ENCODE data around the gene TMED10. TPM values are rescaled to one million over a fixed set of nuclear protein-coding genes. Genes with fewer than 3 reads are reported as not detected.

TMED10 gene
- total and polyA plus RNA-seq, 8 donors, result 26.6 to 292 (median 97.4) TPM

GRCh38 chr14:75141062-75141461 is 35.4 kb downstream of the TMED10 start:
- H3K4me3 ChIP-seq, result no peak overlapping the region
- H3K36me3 ChIP-seq, result peaks cover 3 to 21% (median 11%) of the 10 kb centered on the region in 4 donors
- H3K27me3 ChIP-seq, result no peaks in the 10 kb centered on the region
- H3K4me1 ChIP-seq, result peaks cover 0 to 77% (median 38%) of the 10 kb centered on the region in 4 donors
- no peaks in the 10 kb centered on the region for H3K9me3 ChIP-seq
- WGBS, 5 donors, result 58 to 67% (median 59%) methylated on average over 2 of the region's 2 CpGs
- intact Hi-C loops (cut with DNase I; ENCODE audit: low total_unique reads), result no loop called here
- no peak for TF ChIP-seq CTCF (IDR thresholded peaks at IDR 0.05)
- no peak for TF ChIP-seq POLR2AphosphoS5 (IDR thresholded peaks at IDR 0.05)
- DNase-seq, result no peak
- H3K27ac ChIP-seq, result no peak overlapping the region

- H3K27me3 ChIP-seq, result no peaks in the 10 kb centered on the region
- H3K9me3 ChIP-seq, result no peaks in the 10 kb centered on the region
- H3K36me3 ChIP-seq, result peaks cover 4 to 23% (median 14%) of the 10 kb centered on the region in 4 donors
- no peak overlapping the region for H3K27ac ChIP-seq
- peaks cover 0 to 73% (median 36%) of the 10 kb centered on the region in 4 donors for H3K4me1 ChIP-seq
- no peak for DNase-seq
- intact Hi-C loops (cut with DNase I; ENCODE audit: low total_unique reads), result no loop called here
- 73 to 87% (median 80%) methylated on average over 2 of the region's 2 CpGs for WGBS, 5 donors
- TF ChIP-seq EP300 (IDR thresholded peaks at IDR 0.05) (no peak), CTCF (IDR thresholded peaks at IDR 0.05) (no peak), POLR2A (IDR thresholded peaks at IDR 0.05) (no peak), POLR2AphosphoS5 (IDR thresholded peaks at IDR 0.05) (no peak)
- no peak overlapping the region for H3K4me3 ChIP-seq
These were observed 35.8 kb downstream of the TMED10 start for GRCh38 chr14:75140620-75141019.

GRCh38 chr14:75139185-75139584 is 37.2 kb downstream of the TMED10 start:
- intact Hi-C loops (cut with DNase I; ENCODE audit: low total_unique reads), result no loop called here
- H3K9me3 ChIP-seq, result no peaks in the 10 kb centered on the region
- peaks cover 10 to 23% (median 18%) of the 10 kb centered on the region in 4 donors for H3K36me3 ChIP-seq
- no peak overlapping the region for H3K4me3 ChIP-seq
- peak overlapping the region in 3 of 5 donors; percentile 29 to 44 (median 30) for H3K27ac ChIP-seq
- DNase-seq, result no peak
- H3K27me3 ChIP-seq, result no peaks in the 10 kb centered on the region
- H3K4me1 ChIP-seq, result peaks cover 0 to 59% (median 25%) of the 10 kb centered on the region in 4 donors
- 44 to 60% (median 53%) methylated on average over 2 of the region's 2 CpGs for WGBS, 5 donors
- TF ChIP-seq POLR2A (IDR thresholded peaks at IDR 0.05) (no peak), EP300 (IDR thresholded peaks at IDR 0.05) (no peak), CTCF (IDR thresholded peaks at IDR 0.05) (no peak), POLR2AphosphoS5 (IDR thresholded peaks at IDR 0.05) (no peak)

GRCh38 chr14:75138492-75138891 is 37.9 kb downstream of the TMED10 start:
- no peaks in the 10 kb centered on the region for H3K27me3 ChIP-seq
- H3K9me3 ChIP-seq, result no peaks in the 10 kb centered on the region
- H3K4me1 ChIP-seq, result peaks cover 0 to 52% (median 22%) of the 10 kb centered on the region in 4 donors
- no peak overlapping the region for H3K4me3 ChIP-seq
- intact Hi-C loops (cut with DNase I; ENCODE audit: low total_unique reads), result no loop called here
- H3K27ac ChIP-seq, result peak overlapping the region in 3 of 5 donors; percentile 29 to 44 (median 30)
- peaks cover 12 to 27% (median 23%) of the 10 kb centered on the region in 4 donors for H3K36me3 ChIP-seq
- WGBS, 5 donors, result 42 to 68% (median 54%) methylated on average over 1 of the region's 1 CpG
- DNase-seq, result peak in 1 of 2 donors; percentile 18
- TF ChIP-seq CTCF (IDR thresholded peaks at IDR 0.05) (no peak), POLR2AphosphoS5 (IDR thresholded peaks at IDR 0.05) (no peak), POLR2A (IDR thresholded peaks at IDR 0.05) (no peak), EP300 (IDR thresholded peaks at IDR 0.05) (no peak)
